ENCODE measurements around the gene CLCF1.

DNA sequence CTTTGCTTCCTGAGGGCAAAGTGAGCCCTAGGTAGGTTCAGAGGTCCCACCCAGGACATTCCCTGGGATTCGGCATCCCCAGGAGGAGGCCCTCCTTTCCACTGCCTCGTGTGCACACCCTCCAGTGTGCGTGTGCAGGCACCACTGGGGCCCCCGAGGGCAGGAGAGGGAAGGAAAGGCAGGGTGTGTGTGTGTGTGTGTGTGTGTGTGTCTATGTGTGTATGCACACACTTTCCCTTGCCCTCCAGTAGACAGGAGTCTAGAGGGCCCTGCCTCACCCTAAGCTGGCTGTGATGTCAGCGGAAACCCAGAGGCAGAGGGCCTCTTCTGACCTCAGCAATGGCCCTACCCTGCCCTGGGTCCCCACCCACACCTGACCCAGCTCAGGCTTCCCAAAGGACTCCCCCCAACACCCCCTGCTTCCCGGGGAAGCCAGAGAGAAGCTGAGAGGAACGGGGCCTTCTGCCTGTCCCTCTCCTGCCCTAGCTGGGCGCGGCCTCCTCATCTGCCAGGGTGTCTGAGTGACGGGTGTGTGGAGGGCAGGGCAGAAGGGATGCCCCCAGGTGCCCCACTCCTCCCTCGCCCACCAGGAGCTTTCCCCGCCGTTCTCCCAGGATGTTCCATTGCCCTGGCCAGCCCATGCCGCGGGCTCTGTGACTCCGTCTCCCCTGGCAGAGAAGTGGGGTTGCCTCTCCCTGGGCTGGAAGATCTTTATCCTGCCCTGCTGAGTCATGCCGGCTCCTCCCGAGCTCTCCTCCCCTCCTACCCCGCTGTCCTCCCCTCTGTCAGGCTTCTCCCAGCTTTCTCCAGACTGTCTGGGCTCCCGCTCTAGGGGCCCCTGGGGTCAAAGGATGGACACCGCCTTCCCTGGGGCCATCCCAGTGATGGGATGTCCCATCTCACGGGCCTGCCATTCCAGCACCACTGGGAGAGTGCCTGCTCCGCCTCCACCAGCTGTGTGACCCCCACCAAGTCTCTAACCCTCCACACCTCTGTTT lies 6.0 kb upstream of the CLCF1 start:
- TF ChIP-seq EZH2 (IDR thresholded peaks at IDR 0.05; ENCODE audit: borderline replicate concordance, control insufficient read depth, low read depth, low read length): no peak
- TF ChIP-seq JUND (IDR thresholded peaks at IDR 0.05; ENCODE audit: low read depth, low read length): no peak
- no peak for TF ChIP-seq RCOR1 (conservative IDR thresholded peaks at IDR 0.05; ENCODE audit: low read depth, low read length)
